Activated B cell treated with CpG ODN at 0.5 μM for 24 hours (primary cell): ENCODE data around the gene THEMIS. TPM values are rescaled to one million over a fixed set of nuclear protein-coding genes. Genes with fewer than 3 reads are reported as not detected.

Source experiments
- ATAC-seq: fragments of 200-7000 bp; cut with Tn5 transposase; one replicate; pipeline ENCODE4 v1.10.0; 2021; ENCODE audit warnings: low read depth, mild to moderate bottlenecking, moderate library complexity
- CTCF ChIA-PET: fragments of 350-600 bp; sonication (Branson Sonifier 250); formaldehyde crosslinking; loops from one replicate; lab custom pipeline; 2021; ENCODE audit warnings: antibody characterized with exemption; lab: Charles Lee
- POLR2A ChIA-PET: fragments of 350-600 bp; sonication (Branson Sonifier 250); formaldehyde crosslinking; loops from one replicate; lab custom pipeline; 2021; ENCODE audit warnings: antibody characterized with exemption; lab: Charles Lee
- DNase-seq: peaks from one replicate; pipeline ENCODE4 v3.0.0; 2022
- H3K27ac Mint-ChIP-seq: one replicate; pipeline ENCODE4 v1.8.0; 2020; ENCODE audit warnings: mixed read lengths
- H3K27me3 Mint-ChIP-seq: one replicate; pipeline ENCODE4 v1.8.0; 2021; ENCODE audit warnings: mixed read lengths
- H3K36me3 Mint-ChIP-seq: one replicate; pipeline ENCODE4 v1.8.0; 2021; ENCODE audit warnings: low read depth, mixed read lengths
- H3K4me1 Mint-ChIP-seq: one replicate; pipeline ENCODE4 v1.8.0; 2021; ENCODE audit warnings: mixed read lengths
- H3K4me3 Mint-ChIP-seq: one replicate; pipeline ENCODE4 v1.8.0; 2020; ENCODE audit warnings: mild to moderate bottlenecking, mixed read lengths
- H3K9me3 Mint-ChIP-seq: one replicate; pipeline ENCODE4 v1.8.0; 2020; ENCODE audit warnings: mixed read lengths
- CTCF ChIP-seq: fragments of 200-600 bp; IDR thresholded peaks from one replicate; pipeline ENCODE4 v1.8.0; 2022; ENCODE audit warnings: antibody characterized with exemption, mild to moderate bottlenecking
- intact Hi-C: fragments of 100-400 bp; cut with micrococcal nuclease; formaldehyde crosslinking; loops from one replicate; pipeline ENCODE4 v1.15.1; 2024
- total RNA-seq: library from RNA; stranded (reverse); gene quantifications from 2 replicates; pipeline ENCODE4 v1.2.3, GENCODE V29; 2022

Gene THEMIS
- total RNA-seq, 1 donor from 2014 or later: not detected

GRCh38 chr6:127732927-127733326 is 167.9 kb downstream of the THEMIS start:
- Mint-ChIP-seq H3K27me3 (no peaks in the 10 kb centered on the region), H3K4me1 (peaks cover 1% of the 10 kb centered on the region), H3K9me3 (no peaks in the 10 kb centered on the region), H3K36me3 (no peaks in the 10 kb centered on the region), H3K27ac (no peak overlapping the region), H3K4me3 (no peak overlapping the region)
- intact Hi-C loops: no loop called here
- no peak for DNase-seq
- ChIA-PET CTCF (no interaction called here), POLR2A (no interaction called here)
- TF ChIP-seq CTCF: no peak
- ATAC-seq: no peak

- ATAC-seq: no peak
- ChIA-PET CTCF (interaction anchor here (0.7 kb wide), 1 partner anchor 10 kb away, joined by 3 read pairs; no protein-coding TSS in a partner anchor), POLR2A (no interaction called here)
- Mint-ChIP-seq H3K36me3 (no peaks in the 10 kb centered on the region), H3K9me3 (no peaks in the 10 kb centered on the region), H3K4me3 (no peak overlapping the region), H3K27me3 (no peaks in the 10 kb centered on the region), H3K4me1 (no peaks in the 10 kb centered on the region), H3K27ac (no peak overlapping the region)
- no peak for DNase-seq
- TF ChIP-seq CTCF: no peak
- intact Hi-C loops: no loop called here
Observed at GRCh38 chr6:127727260-127727953, 173.5 kb downstream of the THEMIS start.

GRCh38 chr6:127725821-127726220 is 175.0 kb downstream of the THEMIS start:
- no peaks in the 10 kb centered on the region for H3K36me3 Mint-ChIP-seq
- no peak for ATAC-seq
- H3K4me1 Mint-ChIP-seq: no peaks in the 10 kb centered on the region
- H3K27ac Mint-ChIP-seq: no peak overlapping the region
- CTCF ChIA-PET: no interaction called here
- intact Hi-C loops: no loop called here
- POLR2A ChIA-PET: no interaction called here
- H3K9me3 Mint-ChIP-seq: no peaks in the 10 kb centered on the region
- TF ChIP-seq CTCF: no peak
- no peak overlapping the region for H3K4me3 Mint-ChIP-seq
- DNase-seq: no peak
- no peaks in the 10 kb centered on the region for H3K27me3 Mint-ChIP-seq

- DNase-seq (no peak), ATAC-seq (no peak)
- Mint-ChIP-seq H3K9me3 (no peaks in the 10 kb centered on the region), H3K4me3 (no peak overlapping the region), H3K27ac (no peak overlapping the region), H3K4me1 (no peaks in the 10 kb centered on the region), H3K36me3 (no peaks in the 10 kb centered on the region), H3K27me3 (no peaks in the 10 kb centered on the region)
- TF ChIP-seq CTCF: no peak
- ChIA-PET POLR2A (no interaction called here), CTCF (no interaction called here)
- intact Hi-C loops: no loop called here
Observed at GRCh38 chr6:127718694-127719093, 182.2 kb downstream of the THEMIS start.

- ChIA-PET POLR2A (no interaction called here), CTCF (no interaction called here)
- Mint-ChIP-seq H3K4me3 (no peak overlapping the region), H3K36me3 (no peaks in the 10 kb centered on the region), H3K27ac (no peak overlapping the region), H3K9me3 (no peaks in the 10 kb centered on the region), H3K27me3 (no peaks in the 10 kb centered on the region), H3K4me1 (no peaks in the 10 kb centered on the region)
- intact Hi-C loops: no loop called here
- no peak for DNase-seq
- TF ChIP-seq CTCF: no peak
- no peak for ATAC-seq
Observed at GRCh38 chr6:127717384-127717783, 183.5 kb downstream of the THEMIS start.
